Measurements from ENCODE around the gene TPPP.

Gene TPPP

DNA sequence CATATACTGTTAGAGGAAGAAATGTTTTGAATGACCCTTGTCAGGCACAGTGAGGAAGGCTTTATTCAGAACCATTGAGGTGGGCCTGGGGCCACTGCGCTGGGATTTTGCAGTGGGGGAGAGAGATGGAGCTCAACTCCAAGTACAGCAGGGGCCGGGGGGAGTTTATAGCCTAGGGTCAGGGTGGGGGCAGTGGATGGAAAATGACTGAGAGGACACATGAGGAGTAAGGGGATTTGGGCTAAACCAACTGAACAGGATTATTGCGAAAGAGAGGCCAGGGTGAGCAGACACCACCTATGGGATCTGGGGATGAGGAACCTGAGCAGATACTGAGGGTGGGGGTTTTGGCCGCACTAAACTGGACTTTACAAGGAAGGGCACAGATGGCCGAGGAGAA, 74.7 kb downstream of the TPPP start (continued):
- no peak for TF ChIP-seq ZNF785 (tag by site-specific recombination; IDR thresholded peaks at IDR 0.05)

DNA sequence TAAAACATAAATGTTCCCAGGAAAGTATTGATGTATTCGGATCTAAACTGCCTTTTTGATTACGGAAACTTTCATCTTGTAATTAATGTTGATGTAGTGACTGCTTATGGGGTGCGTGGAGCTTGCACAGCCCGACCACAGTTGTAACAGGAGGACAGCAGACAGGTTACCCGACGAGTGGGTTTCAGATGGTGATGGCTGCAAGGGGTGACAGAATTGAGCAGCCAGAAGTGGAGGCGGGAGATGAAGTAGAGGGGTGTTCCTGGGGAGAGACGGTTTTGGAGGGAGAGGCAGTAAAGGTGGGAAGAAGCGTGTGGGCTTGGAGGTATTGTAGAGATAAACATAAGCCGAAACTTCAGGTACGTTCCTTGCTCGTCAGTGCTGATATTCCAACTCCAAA, 75.3 kb downstream of the TPPP start:
- Histone ChIP-seq H3K27ac (ENCODE audit: extremely low read depth, low read depth, low read length) (no peak overlapping the region), H3K4me3 (ENCODE audit: low read depth, low read length) (no peak overlapping the region), H3K9me3 (ENCODE audit: control insufficient read depth, insufficient read depth, low read depth, low read length) (no peaks in the 10 kb centered on the region; the same call in 1 of the 2 replicates), H3K36me3 (ENCODE audit: control insufficient read depth in 2 of 2, insufficient read depth in 1 of 2, low read length in 2 of 2) (peaks cover 49 to 72% of the 10 kb centered on the region in 2 experiments), H3K4me1 (ENCODE audit: control insufficient read depth, insufficient read depth, low read length) (peaks cover 4% of the 10 kb centered on the region)
- ChIA-PET CTCF (interaction anchor here (0.7 kb wide), 2 partner anchors 17 to 203 kb away, joined by 4 read pairs; no protein-coding TSS in a partner anchor), POLR2A (no interaction called here)
- TF ChIP-seq EGR2 (tag by site-specific recombination; IDR thresholded peaks at IDR 0.05; ENCODE audit: low read depth), result peak; percentile 32; the same call in 1 of the 2 replicates
- TF ChIP-seq, protein P1, sequence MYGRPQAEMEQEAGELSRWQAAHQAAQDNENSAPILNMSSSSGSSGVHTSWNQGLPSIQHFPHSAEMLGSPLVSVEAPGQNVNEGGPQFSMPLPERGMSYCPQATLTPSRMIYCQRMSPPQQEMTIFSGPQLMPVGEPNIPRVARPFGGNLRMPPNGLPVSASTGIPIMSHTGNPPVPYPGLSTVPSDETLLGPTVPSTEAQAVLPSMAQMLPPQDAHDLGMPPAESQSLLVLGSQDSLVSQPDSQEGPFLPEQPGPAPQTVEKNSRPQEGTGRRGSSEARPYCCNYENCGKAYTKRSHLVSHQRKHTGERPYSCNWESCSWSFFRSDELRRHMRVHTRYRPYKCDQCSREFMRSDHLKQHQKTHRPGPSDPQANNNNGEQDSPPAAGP (tag by site-specific recombination; IDR thresholded peaks at IDR 0.05), result no peak

DNA sequence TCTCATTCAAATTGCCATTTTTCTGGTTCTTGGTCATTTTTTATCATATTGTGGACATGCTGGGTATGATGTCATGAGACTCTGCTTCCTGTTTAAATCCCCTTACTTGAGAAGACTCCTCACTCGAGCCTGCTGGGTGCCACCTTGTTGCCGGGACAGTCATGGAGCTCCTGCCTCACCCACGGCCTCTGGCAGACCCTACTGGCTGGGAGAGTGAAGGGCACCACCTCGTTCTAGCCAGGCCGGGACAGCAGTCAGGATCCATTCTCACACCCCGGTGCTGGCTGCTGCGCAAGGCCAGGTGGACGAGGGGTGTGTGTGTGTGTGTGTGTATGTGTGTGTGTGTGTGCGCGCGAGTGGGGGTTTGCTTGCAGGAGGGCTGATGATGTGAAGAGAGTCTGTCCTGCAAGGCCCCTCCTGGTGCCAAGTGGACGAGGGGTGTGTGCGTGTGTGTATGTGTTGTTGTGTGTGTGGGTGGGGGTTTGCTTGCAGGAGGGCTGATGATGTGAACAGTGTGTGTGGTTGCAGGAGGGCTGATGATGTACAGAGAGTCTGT, 76.6 kb downstream of the TPPP start:
- no peaks in the 10 kb centered on the region; the same call in 1 of the 2 replicates for H3K9me3 ChIP-seq (ENCODE audit: control insufficient read depth, insufficient read depth, low read depth, low read length)
- H3K4me1 ChIP-seq (ENCODE audit: control insufficient read depth, insufficient read depth, low read length), result peaks cover 4% of the 10 kb centered on the region
- POLR2A ChIA-PET, result no interaction called here
- H3K4me3 ChIP-seq (ENCODE audit: low read depth, low read length), result no peak overlapping the region
- no peak overlapping the region for H3K27ac ChIP-seq (ENCODE audit: extremely low read depth, low read depth, low read length)
- no peak for TF ChIP-seq ZNF658 (tag by site-specific recombination; IDR thresholded peaks at IDR 0.05)
- no peak for TF ChIP-seq RBAK (tag by site-specific recombination; IDR thresholded peaks at IDR 0.05)
- no peak for TF ChIP-seq ZXDB (tag by site-specific recombination; IDR thresholded peaks at IDR 0.05)
- TF ChIP-seq GLIS1 (tag by site-specific recombination; IDR thresholded peaks at IDR 0.05), result peak; percentile 89
- TF ChIP-seq, protein P2, sequence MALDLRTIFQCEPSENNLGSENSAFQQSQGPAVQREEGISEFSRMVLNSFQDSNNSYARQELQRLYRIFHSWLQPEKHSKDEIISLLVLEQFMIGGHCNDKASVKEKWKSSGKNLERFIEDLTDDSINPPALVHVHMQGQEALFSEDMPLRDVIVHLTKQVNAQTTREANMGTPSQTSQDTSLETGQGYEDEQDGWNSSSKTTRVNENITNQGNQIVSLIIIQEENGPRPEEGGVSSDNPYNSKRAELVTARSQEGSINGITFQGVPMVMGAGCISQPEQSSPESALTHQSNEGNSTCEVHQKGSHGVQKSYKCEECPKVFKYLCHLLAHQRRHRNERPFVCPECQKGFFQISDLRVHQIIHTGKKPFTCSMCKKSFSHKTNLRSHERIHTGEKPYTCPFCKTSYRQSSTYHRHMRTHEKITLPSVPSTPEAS (tag by site-specific recombination; IDR thresholded peaks at IDR 0.05), result peak; percentile 52
- TF ChIP-seq, protein P3, sequence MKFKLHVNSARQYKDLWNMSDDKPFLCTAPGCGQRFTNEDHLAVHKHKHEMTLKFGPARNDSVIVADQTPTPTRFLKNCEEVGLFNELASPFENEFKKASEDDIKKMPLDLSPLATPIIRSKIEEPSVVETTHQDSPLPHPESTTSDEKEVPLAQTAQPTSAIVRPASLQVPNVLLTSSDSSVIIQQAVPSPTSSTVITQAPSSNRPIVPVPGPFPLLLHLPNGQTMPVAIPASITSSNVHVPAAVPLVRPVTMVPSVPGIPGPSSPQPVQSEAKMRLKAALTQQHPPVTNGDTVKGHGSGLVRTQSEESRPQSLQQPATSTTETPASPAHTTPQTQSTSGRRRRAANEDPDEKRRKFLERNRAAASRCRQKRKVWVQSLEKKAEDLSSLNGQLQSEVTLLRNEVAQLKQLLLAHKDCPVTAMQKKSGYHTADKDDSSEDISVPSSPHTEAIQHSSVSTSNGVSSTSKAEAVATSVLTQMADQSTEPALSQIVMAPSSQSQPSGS (tag by site-specific recombination; IDR thresholded peaks at IDR 0.05; ENCODE audit: low read depth), result 0 out of 2 replicates have a peak, but pooled peaks have one; percentile 50
- TF ChIP-seq, protein P4, sequence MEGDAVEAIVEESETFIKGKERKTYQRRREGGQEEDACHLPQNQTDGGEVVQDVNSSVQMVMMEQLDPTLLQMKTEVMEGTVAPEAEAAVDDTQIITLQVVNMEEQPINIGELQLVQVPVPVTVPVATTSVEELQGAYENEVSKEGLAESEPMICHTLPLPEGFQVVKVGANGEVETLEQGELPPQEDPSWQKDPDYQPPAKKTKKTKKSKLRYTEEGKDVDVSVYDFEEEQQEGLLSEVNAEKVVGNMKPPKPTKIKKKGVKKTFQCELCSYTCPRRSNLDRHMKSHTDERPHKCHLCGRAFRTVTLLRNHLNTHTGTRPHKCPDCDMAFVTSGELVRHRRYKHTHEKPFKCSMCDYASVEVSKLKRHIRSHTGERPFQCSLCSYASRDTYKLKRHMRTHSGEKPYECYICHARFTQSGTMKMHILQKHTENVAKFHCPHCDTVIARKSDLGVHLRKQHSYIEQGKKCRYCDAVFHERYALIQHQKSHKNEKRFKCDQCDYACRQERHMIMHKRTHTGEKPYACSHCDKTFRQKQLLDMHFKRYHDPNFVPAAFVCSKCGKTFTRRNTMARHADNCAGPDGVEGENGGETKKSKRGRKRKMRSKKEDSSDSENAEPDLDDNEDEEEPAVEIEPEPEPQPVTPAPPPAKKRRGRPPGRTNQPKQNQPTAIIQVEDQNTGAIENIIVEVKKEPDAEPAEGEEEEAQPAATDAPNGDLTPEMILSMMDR (tag by site-specific recombination; IDR thresholded peaks at IDR 0.05), result peak; percentile 38; the same call in 1 of the 2 replicates
- peak; percentile 78; the same call in 1 of the 2 replicates for TF ChIP-seq EGR2 (tag by site-specific recombination; IDR thresholded peaks at IDR 0.05; ENCODE audit: low read depth)
- 0 out of 2 replicates have a peak, but pooled peaks have one; percentile 28 for TF ChIP-seq ZIC2 (tag by site-specific recombination; IDR thresholded peaks at IDR 0.05)
- peak; percentile 89 for TF ChIP-seq ZNF121 (tag by site-specific recombination; IDR thresholded peaks at IDR 0.05)
- TF ChIP-seq ZFHX2 (tag by site-specific recombination; conservative IDR thresholded peaks at IDR 0.05), result peak; percentile 94
- TF ChIP-seq ZNF629 (tag by site-specific recombination; IDR thresholded peaks at IDR 0.05), result 0 out of 2 replicates have a peak, but pooled peaks have one; percentile 36
- no peak for TF ChIP-seq ZNF37A (tag by site-specific recombination; IDR thresholded peaks at IDR 0.05)
- H3K36me3 ChIP-seq (ENCODE audit: control insufficient read depth in 2 of 2, insufficient read depth in 1 of 2, low read length in 2 of 2), result peaks cover 43 to 59% of the 10 kb centered on the region in 2 experiments
- CTCF ChIA-PET, result no interaction called here

Data from HEK293 (cell line).